NCI-H1694 treated with DMSO at 0.1 percent for 48 hours (cell line): ENCODE results near the gene MAPKAPK5.
"Not testable (repeated sequence)": the region's sequence is repeated elsewhere in the genome, so short reads cannot be mapped to it uniquely, and the experiment has no call there.

Experiments used
- DNase-seq: peaks from one replicate; lab custom pipeline; 2025; lab: John Stamatoyannopoulos, UW

Gene MAPKAPK5, protein sequence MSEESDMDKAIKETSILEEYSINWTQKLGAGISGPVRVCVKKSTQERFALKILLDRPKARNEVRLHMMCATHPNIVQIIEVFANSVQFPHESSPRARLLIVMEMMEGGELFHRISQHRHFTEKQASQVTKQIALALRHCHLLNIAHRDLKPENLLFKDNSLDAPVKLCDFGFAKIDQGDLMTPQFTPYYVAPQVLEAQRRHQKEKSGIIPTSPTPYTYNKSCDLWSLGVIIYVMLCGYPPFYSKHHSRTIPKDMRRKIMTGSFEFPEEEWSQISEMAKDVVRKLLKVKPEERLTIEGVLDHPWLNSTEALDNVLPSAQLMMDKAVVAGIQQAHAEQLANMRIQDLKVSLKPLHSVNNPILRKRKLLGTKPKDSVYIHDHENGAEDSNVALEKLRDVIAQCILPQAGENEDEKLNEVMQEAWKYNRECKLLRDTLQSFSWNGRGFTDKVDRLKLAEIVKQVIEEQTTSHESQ

DNA sequence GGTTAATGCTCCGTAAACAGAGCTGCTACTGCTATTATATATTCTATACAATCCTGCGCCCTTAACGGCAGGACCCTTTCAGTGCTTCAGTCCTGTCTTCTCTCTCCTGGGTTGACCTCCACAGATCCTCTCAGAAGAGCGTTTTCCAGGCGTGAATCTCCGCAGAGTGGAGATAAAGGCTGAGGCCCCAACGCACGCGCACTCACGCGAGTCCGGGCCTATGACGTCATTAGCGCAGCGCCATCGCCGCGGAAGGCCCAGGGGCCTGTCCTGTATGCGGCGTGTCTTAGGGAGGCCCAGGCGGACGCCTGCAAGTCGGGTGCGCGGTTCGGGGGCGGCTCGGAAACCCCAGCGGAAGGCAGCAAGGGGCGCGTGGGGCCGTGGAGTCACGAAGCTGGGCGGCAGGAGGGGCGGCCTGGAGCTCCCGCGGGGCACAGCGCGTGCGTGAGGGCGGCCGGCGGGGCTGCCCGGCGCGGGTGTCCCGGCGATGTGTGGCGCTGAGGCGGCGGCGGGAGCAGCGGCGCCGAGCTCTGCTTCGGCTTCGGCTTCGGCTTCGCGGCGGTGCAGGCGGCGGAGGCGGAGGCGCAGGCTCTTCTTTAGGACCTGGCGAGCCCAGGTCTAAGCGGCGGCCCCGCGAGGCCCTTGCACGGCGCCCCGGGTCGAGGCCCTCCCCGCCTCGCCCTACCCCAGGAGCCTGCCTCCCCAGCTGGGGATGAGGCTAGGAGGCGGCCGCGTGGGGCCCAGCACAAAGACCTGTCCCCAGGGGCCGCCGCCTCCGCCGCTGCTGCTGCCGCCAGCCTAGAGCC, at the start of gene MAPKAPK5:
MAPKAPK5 (plus strand) TSS at position 479 of the 806 bp plus-strand sequence. CDS start 506 bp downstream, outside the sequence.
- DNase-seq: peak; percentile 72

DNA sequence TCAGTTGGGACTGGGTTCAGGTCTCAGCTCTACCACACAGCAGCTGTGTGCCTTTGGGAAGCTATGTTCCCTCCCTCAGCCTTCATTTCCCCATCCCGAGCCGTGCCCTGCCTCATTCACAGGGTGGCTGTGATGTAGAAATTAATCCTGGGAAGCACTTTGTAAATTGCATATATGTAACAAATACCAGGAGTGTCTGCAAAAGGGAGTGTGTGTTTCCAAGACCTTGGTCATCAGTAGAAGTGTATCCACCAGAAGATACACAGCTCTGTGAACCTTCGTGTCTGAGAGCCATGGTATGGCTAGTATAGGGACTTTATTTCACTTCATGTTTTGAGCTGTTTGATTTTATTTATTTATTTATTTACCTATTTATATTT, 49.2 kb upstream of the MAPKAPK5 start:
- DNase-seq: no peak

DNA sequence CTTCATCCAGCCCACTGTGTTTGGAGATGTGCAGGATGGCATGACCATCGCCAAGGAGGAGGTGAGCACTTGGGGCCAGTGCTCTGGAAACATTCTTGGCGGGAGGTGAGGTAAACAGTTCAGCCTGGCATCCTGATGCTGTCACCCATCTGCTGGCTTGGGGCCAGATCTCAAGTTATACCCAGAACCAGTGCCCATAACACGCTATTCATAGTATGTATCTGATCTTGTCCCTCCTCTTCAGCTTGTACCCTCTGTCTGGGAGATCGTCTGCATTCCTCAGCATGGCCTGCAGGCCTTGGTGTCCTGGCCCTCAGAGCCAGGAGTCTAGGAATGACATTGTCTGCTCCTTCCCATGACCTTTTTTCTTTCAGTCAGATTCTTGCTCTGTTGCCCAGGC, 43.8 kb upstream of the MAPKAPK5 start:
- no peak for DNase-seq

DNA sequence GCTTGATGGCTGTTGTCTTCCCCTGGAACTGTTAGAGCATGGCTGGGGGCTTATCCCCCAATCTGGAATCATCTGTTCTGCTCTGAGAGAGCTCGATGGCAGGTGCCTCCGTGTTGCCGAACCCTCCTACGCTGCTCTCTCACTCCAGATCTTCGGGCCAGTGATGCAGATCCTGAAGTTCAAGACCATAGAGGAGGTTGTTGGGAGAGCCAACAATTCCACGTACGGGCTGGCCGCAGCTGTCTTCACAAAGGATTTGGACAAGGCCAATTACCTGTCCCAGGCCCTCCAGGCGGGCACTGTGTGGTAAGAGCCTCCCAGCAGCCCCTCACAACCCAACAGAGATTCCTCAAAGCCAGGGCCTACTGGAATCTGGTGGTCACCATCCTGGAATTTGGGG, 42.3 kb upstream of the MAPKAPK5 start:
- DNase-seq: no peak

DNA sequence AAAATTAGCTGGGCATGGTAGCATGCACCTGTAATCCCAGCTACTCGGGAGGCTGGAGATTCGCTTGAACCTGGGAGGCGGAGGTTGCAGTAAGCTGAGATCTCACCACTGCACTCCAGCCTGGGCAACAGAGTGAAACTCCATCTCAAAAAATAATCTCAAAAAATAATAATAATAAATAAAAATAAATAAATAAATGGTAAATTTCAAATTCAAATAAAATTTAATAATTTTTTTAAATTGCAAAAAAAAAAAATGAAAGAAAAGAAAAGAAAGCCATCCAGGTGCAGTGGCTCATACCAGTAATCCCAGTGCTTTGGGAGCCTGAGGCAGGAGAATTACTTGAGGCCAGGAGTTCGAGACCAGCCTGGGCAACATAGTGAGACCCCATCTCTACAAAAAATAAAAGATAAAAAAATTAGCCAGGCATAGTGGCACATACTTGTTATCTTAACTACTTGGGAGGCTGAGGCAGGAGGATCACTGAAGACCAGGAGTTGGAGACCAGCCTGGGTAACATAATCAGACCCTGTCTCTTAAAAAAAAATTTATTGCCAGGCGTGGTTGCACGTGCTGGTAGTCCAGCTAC, 38.9 kb upstream of the MAPKAPK5 start:
- no peak for DNase-seq

DNA sequence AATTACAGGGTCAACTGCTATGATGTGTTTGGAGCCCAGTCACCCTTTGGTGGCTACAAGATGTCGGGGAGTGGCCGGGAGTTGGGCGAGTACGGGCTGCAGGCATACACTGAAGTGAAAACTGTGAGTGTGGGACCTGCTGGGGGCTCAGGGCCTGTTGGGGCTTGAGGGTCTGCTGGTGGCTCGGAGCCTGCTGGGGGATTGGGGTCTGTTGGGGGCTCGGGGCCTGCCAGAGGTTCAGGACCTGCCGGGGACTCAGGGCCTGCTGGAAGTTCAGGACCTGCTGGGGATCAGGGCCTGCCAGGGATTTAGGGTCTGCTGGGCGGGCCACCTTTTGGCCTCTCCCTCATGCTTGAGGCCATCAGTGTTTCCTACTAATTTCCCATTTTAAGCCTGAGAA, 38.2 kb upstream of the MAPKAPK5 start:
- DNase-seq: no peak

DNA sequence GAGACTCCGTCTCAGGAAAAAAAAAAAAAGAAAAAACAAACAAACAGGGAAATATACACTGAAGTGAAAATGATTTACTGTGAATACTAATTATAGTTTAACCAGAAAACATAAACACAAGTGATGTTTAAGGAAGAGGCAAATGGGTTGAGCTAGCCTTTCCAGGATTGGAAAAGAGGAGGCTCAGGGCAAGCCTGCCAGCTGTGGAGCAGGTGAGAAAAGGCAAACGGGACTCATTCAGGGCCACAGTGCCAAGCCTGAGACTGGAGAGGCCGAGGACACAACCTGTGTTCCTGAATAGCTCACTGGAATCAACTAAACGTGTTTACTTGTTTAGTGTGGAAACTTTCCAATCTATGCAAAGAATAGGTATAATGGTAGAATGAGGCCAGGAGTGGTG, 35.7 kb upstream of the MAPKAPK5 start:
- no peak for DNase-seq

DNA sequence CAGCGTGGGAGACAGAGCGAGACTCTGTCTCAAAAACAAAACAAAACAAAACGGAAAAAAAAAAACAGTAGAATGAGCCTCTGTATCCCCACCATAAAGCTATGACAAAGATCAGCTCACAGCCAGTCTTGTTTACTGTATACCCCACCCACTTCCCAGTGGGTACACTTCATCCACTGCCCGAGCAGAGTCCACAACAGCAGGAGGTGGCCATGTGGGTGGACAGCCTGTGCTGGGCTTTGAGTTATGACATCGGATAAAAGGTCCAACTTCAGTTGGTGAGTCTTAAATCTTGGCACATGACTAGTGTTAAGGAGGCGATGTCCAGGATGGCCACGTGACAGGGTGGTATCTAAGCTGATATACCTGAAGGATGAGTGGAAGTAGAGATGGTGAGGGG, 34.8 kb upstream of the MAPKAPK5 start:
- no peak for DNase-seq

DNA sequence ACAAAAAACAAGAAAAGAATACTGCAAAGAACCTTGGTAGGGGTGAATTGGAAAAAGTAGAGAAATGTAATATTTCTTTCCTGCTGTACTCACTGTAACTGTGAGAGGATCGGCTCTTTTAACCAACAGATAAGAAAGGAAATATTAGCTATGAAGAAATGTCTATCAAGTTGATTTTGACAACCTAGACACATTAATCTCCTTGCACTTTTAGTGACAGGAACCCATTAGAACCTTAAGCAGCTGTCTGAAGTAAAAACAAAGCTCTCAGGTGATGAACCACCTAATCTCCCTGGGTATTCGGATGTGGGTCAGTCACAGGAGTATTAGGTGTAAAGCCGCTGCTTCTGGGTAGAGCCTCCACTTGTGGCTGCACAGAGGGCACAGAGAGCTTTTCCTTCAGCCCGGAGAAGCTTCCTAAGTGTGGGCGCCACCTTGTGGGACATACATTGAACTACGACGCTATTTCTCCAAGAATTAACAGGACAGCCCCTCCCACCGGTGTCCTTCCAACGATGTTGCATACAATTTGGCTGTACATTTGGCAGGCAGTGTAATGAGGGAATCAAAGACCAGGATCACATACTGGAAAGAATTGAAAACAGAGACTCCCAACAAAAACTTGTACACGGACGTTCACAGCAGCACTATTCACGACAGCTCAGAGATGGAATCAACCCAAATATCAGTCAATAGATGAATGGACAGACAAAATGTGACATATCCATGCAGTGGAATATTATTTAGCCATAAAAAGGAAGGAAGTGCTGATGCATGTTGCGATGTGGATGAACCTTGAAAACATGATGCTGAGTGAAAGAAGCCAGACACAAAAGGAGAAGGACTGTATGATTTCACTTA, 28.9 kb upstream of the MAPKAPK5 start:
- peak; percentile 70 for DNase-seq

DNA sequence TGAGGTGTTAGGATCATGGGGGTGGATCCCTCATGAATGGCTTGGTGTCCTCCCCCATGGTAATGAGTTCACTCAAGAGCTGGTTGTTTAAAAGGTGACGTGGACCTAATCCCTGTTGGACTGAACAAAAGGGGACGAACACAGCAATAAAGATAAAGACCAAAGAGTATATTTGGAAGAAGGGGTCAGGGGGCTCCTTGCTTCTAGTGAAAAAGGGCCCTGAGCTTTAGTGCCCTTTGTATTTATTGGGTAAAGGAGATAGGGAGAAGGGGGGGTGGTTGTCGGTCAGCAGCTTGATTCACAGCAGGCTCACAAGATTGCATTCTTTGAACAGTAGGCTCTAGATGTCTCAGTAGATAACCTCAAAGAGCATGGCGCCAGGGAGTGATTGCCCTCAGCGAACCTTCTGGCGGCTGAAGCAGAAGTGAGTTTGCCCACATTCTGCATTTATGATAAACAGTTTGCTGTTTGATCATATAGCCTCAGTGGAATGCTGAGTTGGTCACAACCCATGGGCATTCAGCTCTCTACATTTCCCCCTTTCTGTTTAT, 25.9 kb upstream of the MAPKAPK5 start:
- no peak for DNase-seq

DNA sequence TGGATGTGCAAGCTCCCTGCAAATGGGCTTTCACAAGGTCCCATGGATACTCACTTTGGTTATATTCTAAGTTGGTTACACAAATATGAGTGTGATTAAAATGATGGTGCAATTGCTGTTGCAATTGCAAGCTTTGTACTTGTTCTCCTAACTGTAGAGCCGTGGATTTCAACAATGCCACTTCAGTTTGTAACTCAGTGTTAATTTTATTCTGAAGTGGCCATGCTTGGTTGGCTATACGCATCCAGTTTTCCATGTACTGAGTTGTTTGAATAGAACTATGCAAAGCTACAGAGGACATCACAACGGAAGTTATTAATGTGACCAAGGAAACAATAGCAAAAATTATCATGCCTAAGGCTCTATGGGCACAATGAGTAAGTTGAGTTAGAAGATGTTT, 25.1 kb upstream of the MAPKAPK5 start:
- DNase-seq: not testable (repeated sequence)

DNA sequence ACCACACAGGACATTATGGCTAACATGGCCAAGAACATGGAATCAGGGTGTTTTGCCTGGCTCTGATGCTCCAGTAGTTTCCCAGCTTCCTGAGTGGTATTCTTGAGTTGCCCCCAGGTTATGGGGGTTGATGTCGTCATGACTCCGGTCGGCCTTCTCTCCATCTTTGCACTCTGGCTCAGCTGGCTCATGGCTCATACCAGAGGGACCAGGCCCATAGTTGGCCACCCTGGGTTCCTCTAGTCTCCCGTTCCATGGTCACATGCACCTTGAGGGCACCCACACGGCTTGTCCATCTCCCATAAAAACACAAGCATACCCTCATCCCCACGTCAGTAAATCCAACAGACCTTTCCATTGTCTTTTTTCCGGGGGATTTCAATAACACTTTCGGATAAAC, 23.7 kb upstream of the MAPKAPK5 start:
- no peak for DNase-seq

DNA sequence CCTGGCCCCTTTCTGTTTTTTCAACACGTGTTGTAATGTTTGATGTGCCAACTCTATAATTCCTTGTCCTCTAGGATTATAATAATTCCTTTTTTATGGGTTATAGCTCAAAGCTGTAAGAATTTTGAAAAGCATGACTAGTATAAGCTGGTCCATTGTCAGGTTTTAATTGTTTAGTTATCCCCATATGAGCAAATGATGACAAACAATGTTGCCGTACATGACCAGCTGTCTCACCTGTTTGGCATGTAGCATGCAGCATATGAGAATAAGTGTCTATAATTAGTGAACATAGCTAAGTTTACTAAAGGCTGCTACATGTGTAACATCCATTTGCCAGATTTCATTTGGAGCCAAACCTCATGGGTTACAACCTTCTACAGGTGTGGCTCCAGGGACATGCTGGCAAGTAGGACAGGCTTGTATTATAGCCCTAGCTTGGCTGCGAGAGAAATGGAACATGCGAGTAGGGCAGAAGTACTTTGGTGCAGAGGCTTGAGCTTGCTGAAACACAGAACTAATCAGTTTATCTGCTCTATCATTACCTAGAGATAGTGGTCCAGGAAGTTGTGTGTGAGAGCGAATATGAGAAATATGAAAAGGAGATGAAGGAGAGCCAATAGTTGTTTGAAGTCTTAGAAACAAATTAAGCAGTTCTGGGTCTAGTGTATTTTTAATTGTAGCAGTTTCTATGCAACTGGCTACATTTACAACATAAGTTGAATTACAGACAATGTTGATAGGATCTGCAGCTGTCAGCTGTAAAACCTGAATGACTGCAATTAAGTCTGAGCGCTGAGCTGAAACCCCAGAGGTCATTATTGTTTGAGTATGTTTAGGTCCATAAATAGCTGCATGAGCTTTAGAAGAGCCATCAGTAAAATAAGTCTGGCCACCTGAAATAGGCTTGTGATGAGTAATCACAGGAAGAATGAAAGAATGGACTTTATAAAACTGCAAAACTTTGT, 22.6 kb upstream of the MAPKAPK5 start:
- no peak for DNase-seq

DNA sequence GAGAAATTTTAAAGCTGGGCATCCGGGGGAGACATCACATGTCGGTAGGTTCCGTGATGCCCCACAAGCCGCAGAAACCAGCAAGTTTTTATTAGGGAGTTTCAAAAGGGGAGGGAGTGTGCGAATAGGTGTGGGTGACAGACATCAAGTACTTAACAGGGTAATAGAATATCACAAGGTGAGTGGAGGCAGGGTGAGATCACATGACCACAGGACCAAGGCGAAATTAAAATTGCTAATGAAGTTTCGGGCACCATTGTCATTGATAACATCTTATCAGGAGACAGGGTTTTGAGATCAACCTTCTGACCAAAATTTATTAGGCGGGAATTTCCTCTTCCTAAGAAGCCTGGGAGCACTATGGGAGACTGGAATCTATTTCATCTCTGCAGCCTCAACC, 21.2 kb upstream of the MAPKAPK5 start:
- DNase-seq: not testable (repeated sequence)

DNA sequence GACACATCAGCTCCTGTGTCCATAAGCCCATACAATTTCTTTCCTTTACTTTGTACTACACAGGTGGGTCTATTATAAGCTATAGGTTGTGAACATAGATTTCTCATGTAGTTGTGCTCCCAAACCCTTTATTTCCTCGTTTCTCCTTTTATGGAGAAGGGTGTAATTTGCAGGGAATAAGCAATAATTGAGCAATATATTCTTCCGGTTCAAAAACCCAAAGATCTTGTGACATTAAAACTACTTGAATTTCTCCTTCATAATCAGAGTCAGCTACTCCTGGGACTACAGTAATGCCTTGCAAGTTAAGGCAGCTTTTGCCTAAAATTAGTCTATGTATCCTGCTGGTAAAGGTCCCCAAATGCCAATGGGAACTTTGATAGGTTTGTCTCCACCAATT, 19.1 kb upstream of the MAPKAPK5 start:
- no peak for DNase-seq

DNA sequence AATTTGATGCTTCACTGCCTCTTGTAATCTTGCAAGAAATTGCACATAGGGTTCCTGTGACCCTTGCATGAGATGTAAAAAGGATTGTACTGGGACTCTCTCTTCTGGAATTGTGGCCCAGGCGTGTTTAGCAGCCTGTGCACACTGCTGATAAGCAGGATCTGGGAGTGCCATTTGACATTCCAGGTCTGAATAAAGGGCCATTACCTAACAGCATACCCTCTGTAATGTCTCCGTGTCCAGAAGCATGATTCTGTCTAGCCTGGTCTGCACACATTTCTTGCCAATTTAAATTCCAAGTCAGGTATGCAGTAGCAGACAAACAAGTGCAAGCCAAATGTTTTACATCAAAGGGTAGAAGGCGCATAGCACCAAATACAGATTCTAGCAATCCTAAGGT, 18.1 kb upstream of the MAPKAPK5 start:
- DNase-seq: no peak

DNA sequence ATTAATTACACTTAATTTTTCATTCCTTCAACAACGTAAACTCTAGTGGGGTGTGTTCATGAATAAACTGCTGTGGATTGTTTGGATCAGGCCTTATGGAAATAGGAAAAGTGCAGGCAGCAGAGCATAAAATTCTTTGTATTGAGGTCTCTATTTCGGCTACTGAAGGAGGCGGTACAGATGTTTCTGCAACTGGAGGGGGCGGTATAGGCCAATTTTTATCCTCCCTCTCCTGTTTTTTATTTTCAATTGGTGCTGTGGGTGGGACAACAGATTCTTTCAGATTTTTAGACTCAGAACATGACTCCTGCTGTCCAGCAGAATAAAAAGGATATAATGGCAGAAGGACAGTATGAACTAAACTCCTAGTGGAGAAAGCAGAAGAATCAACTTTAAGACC, 17.7 kb upstream of the MAPKAPK5 start:
- DNase-seq: not testable (repeated sequence)

DNA sequence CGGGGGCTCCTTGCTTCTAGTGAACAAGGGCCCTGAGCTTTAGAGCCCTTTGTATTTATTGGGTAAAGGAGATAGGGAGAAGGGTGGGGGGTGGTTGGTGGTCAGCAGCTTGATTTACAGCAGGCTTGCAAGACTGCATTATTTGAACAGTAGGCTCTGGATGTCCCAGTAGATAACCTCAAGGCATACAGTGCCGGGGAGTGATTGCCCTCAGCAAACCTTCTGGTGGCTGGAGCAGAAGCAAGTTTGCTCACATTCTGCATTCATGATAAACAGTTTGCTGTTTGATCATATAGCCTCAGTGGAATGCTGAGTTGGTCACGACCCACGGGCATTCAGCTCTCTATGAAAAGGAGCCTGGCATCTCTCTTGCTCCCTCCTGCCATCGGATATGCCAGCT, 16.5 kb upstream of the MAPKAPK5 start:
- DNase-seq: no peak

DNA sequence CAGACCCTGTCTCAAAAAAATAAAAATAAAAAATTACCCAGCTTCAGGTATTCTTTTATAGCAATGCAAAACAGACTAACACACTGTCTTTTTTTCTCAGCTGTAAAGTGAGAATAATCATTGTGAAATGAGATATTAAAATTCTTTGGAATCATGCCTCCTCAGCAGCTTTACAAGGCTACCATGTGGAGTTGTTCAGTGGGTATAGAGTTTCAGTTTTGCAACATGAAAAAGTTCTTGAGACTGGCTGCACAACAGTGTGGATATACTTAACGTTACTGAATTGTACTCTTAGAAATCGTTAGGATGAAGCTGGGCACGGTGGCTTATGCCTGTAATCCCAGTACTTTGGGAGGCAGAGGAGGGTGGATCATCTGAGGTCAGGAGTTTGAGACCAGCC, 15.7 kb upstream of the MAPKAPK5 start:
- DNase-seq: no peak

DNA sequence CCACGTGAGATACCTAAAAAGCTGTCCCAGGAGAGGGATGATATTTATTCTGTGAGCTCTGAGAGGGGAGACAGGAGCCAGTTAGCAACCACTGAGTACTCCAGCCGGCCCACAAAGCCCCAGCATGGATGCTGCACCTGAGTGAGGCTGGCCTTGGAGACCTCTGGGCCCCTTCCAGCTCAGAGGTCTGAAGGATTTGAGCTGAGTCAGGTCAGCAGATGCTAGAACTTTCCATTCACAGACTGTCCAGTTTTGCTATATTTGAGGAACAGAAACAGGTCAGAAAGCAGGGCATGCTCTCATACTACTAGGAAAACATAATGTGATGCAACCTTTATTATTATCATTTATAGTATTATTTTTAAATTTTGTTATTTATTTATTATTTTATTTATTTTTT, 15.0 kb upstream of the MAPKAPK5 start:
- DNase-seq: no peak
